ENCODE measurements around the gene TBX10.
"Not testable (repeated sequence)": the region's sequence is repeated elsewhere in the genome, so short reads cannot be mapped to it uniquely, and the experiment has no call there.

Gene TBX10

GRCh38 chr11:67626970-67627369 is 12.6 kb downstream of the TBX10 start:
- DNase-seq (ENCODE audit: insufficient read length, low spot score) (no peak), FAIRE-seq (no peak)
- no peak for TF ChIP-seq CTCF (IDR thresholded peaks at IDR 0.05; ENCODE audit: insufficient read depth, missing control alignments)

DNA sequence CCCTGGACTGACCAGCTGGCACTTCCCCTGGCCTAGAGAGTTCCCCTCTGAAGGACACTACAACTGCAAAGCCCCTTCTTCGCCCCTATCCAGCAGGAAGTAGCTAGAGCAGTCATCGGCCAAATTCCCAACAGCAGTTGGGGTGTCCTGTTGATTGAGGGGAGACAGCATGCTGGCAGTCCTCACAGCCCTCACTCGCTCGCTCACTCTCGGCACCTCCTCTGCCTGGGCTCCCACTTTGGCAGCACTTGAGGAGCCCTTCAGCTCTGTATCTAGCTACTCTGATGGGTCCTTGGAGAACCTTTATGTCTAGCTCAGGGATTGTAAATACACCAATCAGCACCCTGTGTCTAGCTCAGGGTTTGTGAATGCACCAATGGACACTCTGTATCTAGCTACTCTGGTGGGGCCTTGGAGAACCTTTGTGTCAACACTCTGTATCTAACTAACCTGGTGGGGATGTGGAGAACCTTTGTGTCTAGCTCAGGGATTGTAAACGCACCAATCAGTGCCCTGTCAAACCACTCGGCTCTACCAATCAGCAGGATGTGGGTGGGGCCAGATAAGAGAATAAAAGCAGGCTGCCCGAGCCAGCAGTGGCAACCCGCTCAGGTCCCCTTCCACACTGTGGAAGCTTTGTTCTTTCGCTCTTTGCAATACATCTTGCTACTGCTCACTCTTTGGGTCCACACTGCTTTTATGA is 13.3 kb downstream of the TBX10 start:
- FAIRE-seq; DNase-seq (ENCODE audit: insufficient read length, low spot score): not testable (repeated sequence)

GRCh38 chr11:67623795-67624194 is 15.8 kb downstream of the TBX10 start:
- not testable (repeated sequence) for DNase-seq (ENCODE audit: insufficient read length, low spot score); FAIRE-seq

- FAIRE-seq: not testable (repeated sequence)
These were observed 16.7 kb downstream of the TBX10 start for GRCh38 chr11:67622905-67623304.

DNA sequence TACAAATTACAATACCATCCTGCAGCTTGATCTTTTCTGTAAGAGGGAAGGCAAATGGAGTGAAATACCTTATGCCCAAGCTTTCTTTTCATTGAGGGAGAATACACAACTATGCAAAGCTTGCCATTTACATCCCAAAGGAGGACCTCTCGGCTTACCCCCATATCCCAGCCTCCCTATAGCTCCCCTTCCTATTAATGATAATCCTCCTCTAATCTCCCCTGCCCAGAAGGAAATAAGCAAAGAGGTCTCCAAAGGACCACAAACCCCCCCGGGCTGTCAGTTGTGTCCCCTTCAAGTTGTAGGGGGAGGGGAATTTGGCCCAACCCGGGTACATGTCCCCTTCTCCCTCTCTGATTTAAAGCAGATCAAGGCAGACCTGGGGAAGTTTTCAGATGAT is 17.6 kb downstream of the TBX10 start:
- not testable (repeated sequence) for FAIRE-seq; DNase-seq (ENCODE audit: insufficient read length, low spot score)

More at GRCh38 chr11:67622905-67623304, 16.7 kb downstream of the TBX10 start:
- not testable (repeated sequence) for DNase-seq (ENCODE audit: insufficient read length, low spot score)

GRCh38 chr11:67620621-67621020 is 18.9 kb downstream of the TBX10 start:
- not testable (repeated sequence) for DNase-seq (ENCODE audit: insufficient read length, low spot score); FAIRE-seq

- not testable (repeated sequence) for DNase-seq (ENCODE audit: insufficient read length, low spot score)
These were observed 19.6 kb downstream of the TBX10 start for GRCh38 chr11:67619683-67620618.

GRCh38 chr11:67618901-67619659 is 20.5 kb downstream of the TBX10 start:
- not testable (repeated sequence) for DNase-seq (ENCODE audit: insufficient read length, low spot score); FAIRE-seq

More at GRCh38 chr11:67619683-67620618, 19.6 kb downstream of the TBX10 start:
- not testable (repeated sequence) for FAIRE-seq

- DNase-seq (ENCODE audit: insufficient read length, low spot score) (no peak), FAIRE-seq (no peak)
- TF ChIP-seq CTCF (IDR thresholded peaks at IDR 0.05; ENCODE audit: insufficient read depth, missing control alignments): no peak
These were observed 22.2 kb downstream of the TBX10 start for GRCh38 chr11:67617243-67617953.

GRCh38 chr11:67616431-67617242 is 22.9 kb downstream of the TBX10 start:
- FAIRE-seq (no peak), DNase-seq (ENCODE audit: insufficient read length, low spot score) (no peak)
- TF ChIP-seq CTCF (IDR thresholded peaks at IDR 0.05; ENCODE audit: insufficient read depth, missing control alignments): no peak
